Measurements from ENCODE around the gene KMO.

Gene KMO

GRCh38 chr1:241525026-241525425, 7.2 kb upstream of the KMO start:
- Histone ChIP-seq H3K4me1 (ENCODE audit: insufficient read depth, low read length) (no peaks in the 10 kb centered on the region), H3K9ac (ENCODE audit: low read depth, low read length) (no peak overlapping the region), H3K9me3 (ENCODE audit: control insufficient read depth, insufficient read depth, low read length) (no peaks in the 10 kb centered on the region), H3K36me3 (ENCODE audit: insufficient read depth, low read length) (no peaks in the 10 kb centered on the region)

GRCh38 chr1:241527146-241527545, 5.0 kb upstream of the KMO start:
- no peaks in the 10 kb centered on the region for H3K4me1 ChIP-seq (ENCODE audit: insufficient read depth, low read length)
- H3K36me3 ChIP-seq (ENCODE audit: insufficient read depth, low read length) = no peaks in the 10 kb centered on the region
- no peaks in the 10 kb centered on the region for H3K9me3 ChIP-seq (ENCODE audit: control insufficient read depth, insufficient read depth, low read length)
- H3K9ac ChIP-seq (ENCODE audit: low read depth, low read length) = no peak overlapping the region

- H3K9ac ChIP-seq (ENCODE audit: low read depth, low read length) = peak overlapping the region; percentile 35; the same call in 1 of the 2 replicates
These were observed 700 bp upstream of the KMO start for GRCh38 chr1:241531195-241532161.

GRCh38 chr1:241532864-241533263, 686 bp downstream of the KMO start:
- no peak overlapping the region for H3K9ac ChIP-seq (ENCODE audit: low read depth, low read length)
- no peaks in the 10 kb centered on the region for H3K36me3 ChIP-seq (ENCODE audit: insufficient read depth, low read length)
- no peaks in the 10 kb centered on the region for H3K9me3 ChIP-seq (ENCODE audit: control insufficient read depth, insufficient read depth, low read length)
- H3K4me1 ChIP-seq (ENCODE audit: insufficient read depth, low read length) = no peaks in the 10 kb centered on the region

More at GRCh38 chr1:241531195-241532161, 700 bp upstream of the KMO start:
- Histone ChIP-seq H3K9me3 (ENCODE audit: control insufficient read depth, insufficient read depth, low read length) (no peaks in the 10 kb centered on the region), H3K4me1 (ENCODE audit: insufficient read depth, low read length) (no peaks in the 10 kb centered on the region), H3K36me3 (ENCODE audit: insufficient read depth, low read length) (no peaks in the 10 kb centered on the region)

GRCh38 chr1:241533326-241534115, 1.3 kb downstream of the KMO start:
- Histone ChIP-seq H3K9ac (ENCODE audit: low read depth, low read length) (no peak overlapping the region), H3K9me3 (ENCODE audit: control insufficient read depth, insufficient read depth, low read length) (no peaks in the 10 kb centered on the region), H3K36me3 (ENCODE audit: insufficient read depth, low read length) (no peaks in the 10 kb centered on the region), H3K4me1 (ENCODE audit: insufficient read depth, low read length) (no peaks in the 10 kb centered on the region)

GRCh38 chr1:241536304-241536703, 4.1 kb downstream of the KMO start:
- no peak overlapping the region for H3K9ac ChIP-seq (ENCODE audit: low read depth, low read length)
- H3K4me1 ChIP-seq (ENCODE audit: insufficient read depth, low read length) = no peaks in the 10 kb centered on the region
- H3K9me3 ChIP-seq (ENCODE audit: control insufficient read depth, insufficient read depth, low read length) = no peaks in the 10 kb centered on the region
- H3K36me3 ChIP-seq (ENCODE audit: insufficient read depth, low read length) = no peaks in the 10 kb centered on the region

GRCh38 chr1:241536969-241537368, 4.8 kb downstream of the KMO start:
- Histone ChIP-seq H3K36me3 (ENCODE audit: insufficient read depth, low read length) (no peaks in the 10 kb centered on the region), H3K9me3 (ENCODE audit: control insufficient read depth, insufficient read depth, low read length) (no peaks in the 10 kb centered on the region), H3K9ac (ENCODE audit: low read depth, low read length) (no peak overlapping the region), H3K4me1 (ENCODE audit: insufficient read depth, low read length) (no peaks in the 10 kb centered on the region)

- Histone ChIP-seq H3K9me3 (ENCODE audit: control insufficient read depth, insufficient read depth, low read length) (no peaks in the 10 kb centered on the region), H3K9ac (ENCODE audit: low read depth, low read length) (no peak overlapping the region), H3K36me3 (ENCODE audit: insufficient read depth, low read length) (no peaks in the 10 kb centered on the region), H3K4me1 (ENCODE audit: insufficient read depth, low read length) (no peaks in the 10 kb centered on the region)
These were observed 10.2 kb downstream of the KMO start for GRCh38 chr1:241542199-241542907.

- no peak overlapping the region for H3K9ac ChIP-seq (ENCODE audit: low read depth, low read length)
- no peaks in the 10 kb centered on the region for H3K36me3 ChIP-seq (ENCODE audit: insufficient read depth, low read length)
- H3K4me1 ChIP-seq (ENCODE audit: insufficient read depth, low read length) = no peaks in the 10 kb centered on the region
- no peaks in the 10 kb centered on the region for H3K9me3 ChIP-seq (ENCODE audit: control insufficient read depth, insufficient read depth, low read length)
These were observed 15.8 kb downstream of the KMO start for GRCh38 chr1:241548008-241548407.

GRCh38 chr1:241550318-241550717, 18.1 kb downstream of the KMO start:
- no peaks in the 10 kb centered on the region for H3K9me3 ChIP-seq (ENCODE audit: control insufficient read depth, insufficient read depth, low read length)
- H3K4me1 ChIP-seq (ENCODE audit: insufficient read depth, low read length) = no peaks in the 10 kb centered on the region
- no peak overlapping the region for H3K9ac ChIP-seq (ENCODE audit: low read depth, low read length)
- no peaks in the 10 kb centered on the region for H3K36me3 ChIP-seq (ENCODE audit: insufficient read depth, low read length)

GRCh38 chr1:241551759-241552638, 19.8 kb downstream of the KMO start:
- Histone ChIP-seq H3K9me3 (ENCODE audit: control insufficient read depth, insufficient read depth, low read length) (no peaks in the 10 kb centered on the region), H3K36me3 (ENCODE audit: insufficient read depth, low read length) (no peaks in the 10 kb centered on the region), H3K4me1 (ENCODE audit: insufficient read depth, low read length) (no peaks in the 10 kb centered on the region), H3K9ac (ENCODE audit: low read depth, low read length) (no peak overlapping the region)

- Histone ChIP-seq H3K36me3 (ENCODE audit: insufficient read depth, low read length) (no peaks in the 10 kb centered on the region), H3K9me3 (ENCODE audit: control insufficient read depth, insufficient read depth, low read length) (no peaks in the 10 kb centered on the region), H3K9ac (ENCODE audit: low read depth, low read length) (no peak overlapping the region), H3K4me1 (ENCODE audit: insufficient read depth, low read length) (no peaks in the 10 kb centered on the region)
These were observed 21.9 kb downstream of the KMO start for GRCh38 chr1:241553886-241554592.

GRCh38 chr1:241555526-241555925, 23.3 kb downstream of the KMO start:
- Histone ChIP-seq H3K9me3 (ENCODE audit: control insufficient read depth, insufficient read depth, low read length) (no peaks in the 10 kb centered on the region), H3K4me1 (ENCODE audit: insufficient read depth, low read length) (no peaks in the 10 kb centered on the region), H3K36me3 (ENCODE audit: insufficient read depth, low read length) (no peaks in the 10 kb centered on the region), H3K9ac (ENCODE audit: low read depth, low read length) (no peak overlapping the region)

All from ES-I3 (cell line).